Measurements from ENCODE around the gene PHYKPL. TPM values are rescaled to one million over a fixed set of nuclear protein-coding genes. Genes with fewer than 3 reads are reported as not detected.

Gene PHYKPL
- total RNA-seq, 2 donors from 2014 or later, result 81.7 to 89.7 TPM

Other genes with a start within 250 kb of the PHYKPL start
- not detected for gene PROP1, start 236.6 kb downstream of the PHYKPL start, total RNA-seq
- gene N4BP3, start 119.3 kb downstream of the PHYKPL start, total RNA-seq, result 1 to 10 TPM; 5.6 to 6.0 TPM
- 10 to 100 TPM; 21.5 to 24.5 TPM for gene RMND5B, start 101.8 kb downstream of the PHYKPL start, total RNA-seq
- 100 to 1,000 TPM; 112 to 122 TPM for gene NHP2, start 78.9 kb downstream of the PHYKPL start, total RNA-seq
- not detected for gene GMCL2, start 45.4 kb downstream of the PHYKPL start, total RNA-seq
- gene HNRNPAB, start 28.3 kb downstream of the PHYKPL start, total RNA-seq, result 100 to 1,000 TPM; 196 to 232 TPM